ENCODE data around the gene EFCAB9. TPM values are rescaled to one million over a fixed set of nuclear protein-coding genes. Genes with fewer than 3 reads are reported as not detected.
A peak's percentile ranks its signal among the peaks of the same experiment; 100 is the strongest.

The EFCAB9 gene
- total and polyA plus RNA-seq, 4 donors, result not detected

DNA sequence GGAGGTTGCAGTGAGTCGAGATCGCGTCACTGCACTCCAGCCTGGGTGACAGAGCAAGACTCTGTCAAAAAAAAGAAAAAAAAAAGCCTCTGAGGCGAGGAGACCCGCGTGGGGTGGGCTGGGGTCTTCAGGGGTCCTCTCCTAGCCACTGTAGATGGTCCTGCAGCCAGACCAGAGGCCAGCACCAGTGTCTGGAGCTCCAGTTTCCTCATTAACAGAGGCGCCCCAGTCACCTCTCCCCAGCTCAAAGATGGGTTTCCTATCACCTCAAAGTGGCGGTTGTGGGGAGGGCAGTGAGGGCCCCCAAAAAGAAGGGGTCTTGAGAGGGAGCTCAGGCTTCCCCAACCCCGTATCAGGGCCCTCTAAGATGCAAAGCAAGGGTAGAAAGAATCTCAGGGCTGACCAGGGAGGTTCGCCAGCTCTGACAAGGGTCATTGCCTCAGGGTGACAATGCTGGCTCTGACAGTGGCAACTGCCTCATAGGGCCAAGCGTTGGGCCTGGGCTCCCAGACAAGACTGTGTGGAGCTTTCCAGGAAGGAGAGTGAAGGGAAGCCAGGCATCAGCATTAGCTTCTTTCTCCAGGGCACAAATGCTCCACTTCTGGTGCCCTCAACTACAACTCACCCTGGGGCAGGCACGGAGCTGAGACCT lies 20.9 kb upstream of the EFCAB9 start:
- Histone ChIP-seq H3K9me3 (ENCODE audit: control insufficient read depth, insufficient read depth, low read length) (no peaks in the 10 kb centered on the region), H3K36me3 (ENCODE audit: control insufficient read depth, insufficient read depth, low read length) (peaks cover 5% of the 10 kb centered on the region), H3K4me1 (ENCODE audit: control insufficient read depth, insufficient read depth, low read length) (peaks cover 53% of the 10 kb centered on the region), H3K27me3 (ENCODE audit: control insufficient read depth, insufficient read depth, low read length) (no peaks in the 10 kb centered on the region), H3K27ac (ENCODE audit: low read depth, low read length) (peak overlapping the region; percentile 61), H3K4me3 (ENCODE audit: low read depth, low read length) (no peak overlapping the region)
- WGBS (ENCODE audit: insufficient coverage), result 84% methylated on average over 11 of the region's 12 CpGs
- DNase-seq (ENCODE audit: low read depth in 4 of 6, low spot score in 6 of 6), result peak in 1 of 6 donors; percentile 74

GRCh38 chr5:172173564-172174153 lies 20.3 kb upstream of the EFCAB9 start:
- H3K36me3 ChIP-seq (ENCODE audit: control insufficient read depth, insufficient read depth, low read length), result peaks cover 4% of the 10 kb centered on the region
- H3K27ac ChIP-seq (ENCODE audit: low read depth, low read length), result peak overlapping the region; percentile 61
- no peaks in the 10 kb centered on the region for H3K9me3 ChIP-seq (ENCODE audit: control insufficient read depth, insufficient read depth, low read length)
- no peak overlapping the region for H3K4me3 ChIP-seq (ENCODE audit: low read depth, low read length)
- no peak for DNase-seq (ENCODE audit: low read depth in 4 of 6, low spot score in 6 of 6)
- no peaks in the 10 kb centered on the region for H3K27me3 ChIP-seq (ENCODE audit: control insufficient read depth, insufficient read depth, low read length)
- H3K4me1 ChIP-seq (ENCODE audit: control insufficient read depth, insufficient read depth, low read length), result peaks cover 52% of the 10 kb centered on the region
- 88% methylated on average over 6 of the region's 12 CpGs for WGBS (ENCODE audit: insufficient coverage)

DNA sequence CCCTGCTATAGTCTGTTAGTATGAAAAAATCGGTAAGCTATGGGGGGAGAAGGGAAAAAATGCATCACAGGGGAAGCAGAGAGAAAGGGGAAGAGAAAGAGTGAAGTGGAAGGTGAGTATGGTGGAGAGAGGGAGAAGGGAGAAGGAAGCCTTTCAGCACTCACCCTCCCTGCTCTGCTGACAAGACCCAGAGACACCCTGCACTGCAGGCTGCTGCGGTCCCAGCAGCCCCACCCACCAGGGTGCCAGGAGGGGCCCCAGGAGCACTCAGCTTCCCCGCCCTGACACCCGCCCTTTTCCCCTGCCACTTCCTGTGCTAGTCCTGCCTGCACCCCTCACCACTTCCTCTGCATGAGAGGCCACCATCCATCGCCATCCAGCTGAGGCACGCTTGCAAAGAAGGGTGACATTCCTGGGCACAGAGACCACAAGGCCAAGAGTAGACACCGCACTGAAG lies 18.7 kb upstream of the EFCAB9 start:
- DNase-seq (ENCODE audit: low read depth in 4 of 6, low spot score in 6 of 6), result no peak
- Histone ChIP-seq H3K27me3 (ENCODE audit: control insufficient read depth, insufficient read depth, low read length) (no peaks in the 10 kb centered on the region), H3K4me1 (ENCODE audit: control insufficient read depth, insufficient read depth, low read length) (peaks cover 54% of the 10 kb centered on the region), H3K36me3 (ENCODE audit: control insufficient read depth, insufficient read depth, low read length) (no peaks in the 10 kb centered on the region), H3K27ac (ENCODE audit: low read depth, low read length) (no peak overlapping the region), H3K4me3 (ENCODE audit: low read depth, low read length) (no peak overlapping the region), H3K9me3 (ENCODE audit: control insufficient read depth, insufficient read depth, low read length) (no peaks in the 10 kb centered on the region)
- WGBS (ENCODE audit: insufficient coverage), result 79% methylated on average over 6 of the region's 7 CpGs

DNA sequence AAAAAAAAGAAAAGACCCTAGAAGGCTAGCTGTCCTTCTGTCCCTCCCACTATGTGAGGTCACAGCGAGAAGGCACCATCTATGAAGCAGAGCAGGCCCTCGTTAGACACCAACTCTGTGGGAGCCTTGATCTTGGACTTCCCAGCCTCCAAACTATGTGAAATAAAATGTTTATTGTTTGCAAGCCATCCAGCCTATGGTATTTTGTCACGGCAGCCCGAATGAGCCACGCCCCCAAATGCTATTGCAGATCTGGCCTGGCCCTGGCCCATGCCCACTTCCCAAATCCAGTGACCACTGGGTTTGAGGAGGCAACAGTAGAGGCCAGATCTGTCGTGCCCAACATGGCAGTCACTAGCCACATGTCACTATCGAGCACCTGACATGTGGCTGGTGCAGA lies 16.8 kb upstream of the EFCAB9 start:
- Histone ChIP-seq H3K27ac (ENCODE audit: low read depth, low read length) (no peak overlapping the region), H3K4me1 (ENCODE audit: control insufficient read depth, insufficient read depth, low read length) (peaks cover 50% of the 10 kb centered on the region), H3K36me3 (ENCODE audit: control insufficient read depth, insufficient read depth, low read length) (no peaks in the 10 kb centered on the region), H3K9me3 (ENCODE audit: control insufficient read depth, insufficient read depth, low read length) (no peaks in the 10 kb centered on the region), H3K4me3 (ENCODE audit: low read depth, low read length) (no peak overlapping the region), H3K27me3 (ENCODE audit: control insufficient read depth, insufficient read depth, low read length) (no peaks in the 10 kb centered on the region)
- WGBS (ENCODE audit: insufficient coverage), result 98% methylated on average over 5 of the region's 7 CpGs
- no peak for DNase-seq (ENCODE audit: low read depth in 4 of 6, low spot score in 6 of 6)

- H3K27ac ChIP-seq (ENCODE audit: low read depth, low read length), result no peak overlapping the region
- no peak overlapping the region for H3K4me3 ChIP-seq (ENCODE audit: low read depth, low read length)
- H3K4me1 ChIP-seq (ENCODE audit: control insufficient read depth, insufficient read depth, low read length), result peaks cover 40% of the 10 kb centered on the region
- no peaks in the 10 kb centered on the region for H3K36me3 ChIP-seq (ENCODE audit: control insufficient read depth, insufficient read depth, low read length)
- 62% methylated on average over 15 of the region's 18 CpGs for WGBS (ENCODE audit: insufficient coverage)
- no peaks in the 10 kb centered on the region for H3K27me3 ChIP-seq (ENCODE audit: control insufficient read depth, insufficient read depth, low read length)
- H3K9me3 ChIP-seq (ENCODE audit: control insufficient read depth, insufficient read depth, low read length), result no peaks in the 10 kb centered on the region
- peak in 1 of 6 donors; percentile 39 for DNase-seq (ENCODE audit: low read depth in 4 of 6, low spot score in 6 of 6)
Measured at GRCh38 chr5:172178301-172178987, 15.5 kb upstream of the EFCAB9 start.

DNA sequence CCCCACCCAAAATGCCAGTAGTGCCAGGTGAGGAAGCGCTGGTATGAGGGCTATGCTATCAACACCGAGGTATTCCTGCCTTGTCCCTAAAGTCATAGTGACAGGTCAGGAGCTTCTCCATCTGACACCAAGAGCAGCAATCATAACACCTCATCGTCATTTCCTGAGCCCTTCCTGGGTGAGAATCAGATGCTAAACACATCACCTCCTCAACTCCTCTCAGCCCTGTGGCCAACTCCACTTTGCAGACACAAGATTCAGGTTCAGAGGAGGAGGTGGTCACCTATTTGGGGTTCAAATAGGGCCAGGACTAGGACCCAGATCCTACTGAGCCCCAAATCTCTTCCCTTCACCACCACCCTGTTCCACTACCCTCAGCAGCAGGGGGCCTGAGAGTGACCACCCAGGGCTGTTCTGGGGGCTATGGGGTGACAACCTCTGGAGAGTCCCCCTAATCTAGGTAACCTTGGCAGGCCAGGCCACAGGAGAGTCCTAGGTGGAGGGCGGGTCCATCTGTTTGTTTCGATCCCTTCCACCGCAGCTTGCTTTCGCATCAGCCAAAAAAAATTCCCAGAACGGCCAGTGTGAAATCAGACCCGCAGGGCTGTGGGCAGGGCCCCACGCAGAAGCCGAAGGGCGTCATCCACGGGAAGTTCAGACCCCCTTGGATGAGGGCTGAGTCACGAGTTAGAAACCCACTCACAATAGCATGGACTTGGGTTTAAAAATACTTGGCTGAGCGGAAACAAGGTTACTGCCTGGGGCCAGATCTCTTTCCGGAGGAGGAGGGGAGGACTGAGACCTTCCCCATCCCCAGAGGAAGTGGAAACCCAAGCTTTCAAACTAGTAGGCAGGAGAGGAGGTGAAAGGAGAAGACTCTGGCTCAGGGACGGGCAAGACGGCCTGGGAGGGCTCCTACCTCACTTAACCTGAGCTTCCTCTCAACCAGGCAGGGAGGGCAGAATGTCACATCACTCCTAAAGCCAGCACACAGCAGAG lies 14.7 kb upstream of the EFCAB9 start:
- 86% methylated on average over 7 of the region's 18 CpGs for WGBS (ENCODE audit: insufficient coverage)

DNA sequence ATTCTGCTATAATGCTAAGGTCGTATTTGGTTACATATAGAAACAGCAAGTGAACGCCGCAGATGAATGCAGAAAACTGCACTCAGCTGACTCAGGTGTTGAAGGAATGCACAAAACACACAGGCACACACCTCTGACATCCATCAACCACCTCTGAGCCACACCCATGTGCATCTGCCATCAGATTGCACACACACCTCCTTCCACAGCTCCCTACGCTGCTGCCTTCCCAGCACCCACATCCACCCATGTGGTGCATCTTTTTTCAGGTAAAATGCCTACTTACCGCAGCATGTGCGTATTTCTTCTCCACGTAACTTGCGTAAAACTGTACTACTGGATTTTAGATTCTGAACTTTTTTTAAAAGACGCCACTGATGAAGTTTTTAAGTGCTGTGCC lies 13.0 kb upstream of the EFCAB9 start:
- WGBS (ENCODE audit: insufficient coverage), result over 99% methylated on average over 9 of the region's 9 CpGs
- Histone ChIP-seq H3K27ac (ENCODE audit: low read depth, low read length) (no peak overlapping the region), H3K9me3 (ENCODE audit: control insufficient read depth, insufficient read depth, low read length) (no peaks in the 10 kb centered on the region), H3K27me3 (ENCODE audit: control insufficient read depth, insufficient read depth, low read length) (no peaks in the 10 kb centered on the region), H3K4me1 (ENCODE audit: control insufficient read depth, insufficient read depth, low read length) (peaks cover 26% of the 10 kb centered on the region), H3K36me3 (ENCODE audit: control insufficient read depth, insufficient read depth, low read length) (no peaks in the 10 kb centered on the region), H3K4me3 (ENCODE audit: low read depth, low read length) (no peak overlapping the region)
- DNase-seq (ENCODE audit: low read depth in 4 of 6, low spot score in 6 of 6), result no peak

More for the DNA sequence above, 14.7 kb upstream of the EFCAB9 start:
- peaks cover 31% of the 10 kb centered on the region for H3K4me1 ChIP-seq (ENCODE audit: control insufficient read depth, insufficient read depth, low read length)
- H3K9me3 ChIP-seq (ENCODE audit: control insufficient read depth, insufficient read depth, low read length), result no peaks in the 10 kb centered on the region
- H3K4me3 ChIP-seq (ENCODE audit: low read depth, low read length), result no peak overlapping the region
- no peaks in the 10 kb centered on the region for H3K27me3 ChIP-seq (ENCODE audit: control insufficient read depth, insufficient read depth, low read length)
- no peaks in the 10 kb centered on the region for H3K36me3 ChIP-seq (ENCODE audit: control insufficient read depth, insufficient read depth, low read length)
- DNase-seq (ENCODE audit: low read depth in 4 of 6, low spot score in 6 of 6), result no peak
- peak overlapping the region; percentile 40 for H3K27ac ChIP-seq (ENCODE audit: low read depth, low read length)

GRCh38 chr5:172182291-172182690 lies 11.7 kb upstream of the EFCAB9 start:
- Histone ChIP-seq H3K9me3 (ENCODE audit: control insufficient read depth, insufficient read depth, low read length) (no peaks in the 10 kb centered on the region), H3K4me1 (ENCODE audit: control insufficient read depth, insufficient read depth, low read length) (peaks cover 40% of the 10 kb centered on the region), H3K36me3 (ENCODE audit: control insufficient read depth, insufficient read depth, low read length) (no peaks in the 10 kb centered on the region), H3K27me3 (ENCODE audit: control insufficient read depth, insufficient read depth, low read length) (no peaks in the 10 kb centered on the region), H3K27ac (ENCODE audit: low read depth, low read length) (no peak overlapping the region), H3K4me3 (ENCODE audit: low read depth, low read length) (no peak overlapping the region)
- WGBS (ENCODE audit: insufficient coverage), result 93% methylated on average over 6 of the region's 6 CpGs
- no peak for DNase-seq (ENCODE audit: low read depth in 4 of 6, low spot score in 6 of 6)

GRCh38 chr5:172183881-172184280 lies 10.1 kb upstream of the EFCAB9 start:
- DNase-seq (ENCODE audit: low read depth in 4 of 6, low spot score in 6 of 6), result no peak
- Histone ChIP-seq H3K27me3 (ENCODE audit: control insufficient read depth, insufficient read depth, low read length) (no peaks in the 10 kb centered on the region), H3K9me3 (ENCODE audit: control insufficient read depth, insufficient read depth, low read length) (no peaks in the 10 kb centered on the region), H3K36me3 (ENCODE audit: control insufficient read depth, insufficient read depth, low read length) (no peaks in the 10 kb centered on the region), H3K27ac (ENCODE audit: low read depth, low read length) (no peak overlapping the region), H3K4me1 (ENCODE audit: control insufficient read depth, insufficient read depth, low read length) (peaks cover 41% of the 10 kb centered on the region), H3K4me3 (ENCODE audit: low read depth, low read length) (no peak overlapping the region)
- 90% methylated on average over 3 of the region's 4 CpGs for WGBS (ENCODE audit: insufficient coverage)
